GM12878 (cell line): Measurements from ENCODE around the gene ELAVL4. TPM values are rescaled to one million over a fixed set of nuclear protein-coding genes. Genes with fewer than 3 reads are reported as not detected.
"Not testable (repeated sequence)": the region's sequence is repeated elsewhere in the genome, so short reads cannot be mapped to it uniquely, and the experiment has no call there.

Experiments
- ATAC-seq: fragments of 200-7000 bp; cut with Tn5 transposase; 3 replicates; pipeline ENCODE4 v1.9.1; 2020; ENCODE audit warnings: mild to moderate bottlenecking, moderate library complexity
- BruUV-seq: library from RNA; stranded (reverse); fragments of 400-500 nt; replicated peaks from 2 replicates; lab custom pipeline; 2021; lab: Mats Ljungman, UMichigan
- CTCF ChIA-PET: fragments of 300-600 bp; sonication (Branson Sonifier 250); formaldehyde crosslinking; extraction: SDS; loops from one replicate; lab custom pipeline; 2021; ENCODE audit warnings: inconsistent platforms; lab: Yijun Ruan, JAX
- POLR2A ChIA-PET: fragments of 350-600 bp; formaldehyde crosslinking; extraction: SDS; loops from one replicate; lab custom pipeline; 2021; ENCODE audit warnings: inconsistent platforms; lab: Charles Lee
- RAD21 ChIA-PET: fragments of 300-600 bp; sonication (Branson Sonifier 250); formaldehyde crosslinking; loops from one replicate; lab custom pipeline; 2023; ENCODE audit warnings: antibody characterized with exemption; ENCODE audit not compliant: unreplicated experiment; lab: Charles Lee
- SMC1A ChIA-PET: fragments of 300-600 bp; sonication (Branson Sonifier 250); formaldehyde crosslinking; loops from one replicate; lab custom pipeline; 2023; ENCODE audit not compliant: unreplicated experiment, uncharacterized antibody; lab: Charles Lee
- DNase-seq: peaks from one replicate; pipeline ENCODE4 v3.0.0-alpha.2; 2011; ENCODE audit warnings: low read depth, low spot score
- FAIRE-seq: peaks from 3 replicates; lab custom pipeline; 2011; peaks lifted over from hg19 to GRCh38; lab: Jason Lieb, UNC
- H2AFZ ChIP-seq: 2 replicates; pipeline ENCODE4 v1.6.0; 2011; ENCODE audit warnings: low read depth, low read length, control low read depth; ENCODE audit not compliant: control insufficient read depth
- H3K27ac ChIP-seq: 2 replicates; pipeline ENCODE4 v1.5.1; 2011; ENCODE audit warnings: control low read depth; ENCODE audit not compliant: control insufficient read depth, insufficient read depth
- H3K27me3 ChIP-seq, 2 experiments: replicated peaks in 1 of 2; 2 replicates each; pipeline versions ENCODE4 v1.6.0 to v1.6.1; 2011; ENCODE audit warnings: low read length in 1 of 2; ENCODE audit not compliant: control insufficient read depth in 2 of 2, insufficient read depth in 2 of 2
- H3K36me3 ChIP-seq, 2 experiments: 2 replicates each; pipeline ENCODE4 v1.5.1; 2011; ENCODE audit warnings: low read length in 1 of 2; ENCODE audit not compliant: control insufficient read depth in 2 of 2, insufficient read depth in 2 of 2
- H3K4me1 ChIP-seq: 2 replicates; pipeline ENCODE4 v1.6.1; 2011; ENCODE audit warnings: mild to moderate bottlenecking, low read length, moderate library complexity, mixed read lengths; ENCODE audit not compliant: control insufficient read depth, insufficient read depth
- H3K4me2 ChIP-seq: 2 replicates; pipeline ENCODE4 v1.6.0; 2011; ENCODE audit warnings: control low read depth; ENCODE audit not compliant: control insufficient read depth, insufficient read depth
- H3K4me3 ChIP-seq: fragments of 200-600 bp; sonication (generic); 2 replicates; pipeline ENCODE4 v1.5.1; 2016
- H3K79me2 ChIP-seq: 2 replicates; pipeline ENCODE4 v1.6.0; 2011; ENCODE audit warnings: low read length; ENCODE audit not compliant: control insufficient read depth, insufficient read depth
- H3K9ac ChIP-seq: 2 replicates; pipeline ENCODE4 v1.8.0; 2011; ENCODE audit warnings: low read length, control low read depth, mixed read lengths; ENCODE audit not compliant: control insufficient read depth, insufficient read depth
- H3K9me3 ChIP-seq: replicated peaks from 3 replicates; pipeline ENCODE4 v1.5.1; 2011; ENCODE audit warnings: mild to moderate bottlenecking, low read length; ENCODE audit not compliant: control insufficient read depth, insufficient read depth
- H4K20me1 ChIP-seq: 2 replicates; pipeline ENCODE4 v1.6.0; 2011; ENCODE audit not compliant: control insufficient read depth, insufficient read depth
- ATF7 ChIP-seq: fragments of 450-650 bp; IDR thresholded peaks from 2 replicates; pipeline ENCODE4 v1.6.1; 2016; ENCODE audit warnings: low read depth, mild to moderate bottlenecking
- BHLHE40 ChIP-seq, 2 experiments: fragments of 450-650 bp in 1 of 2; IDR thresholded peaks; 2 replicates each; pipeline ENCODE4 v1.6.1; 2011 to 2017; ENCODE audit warnings: low read depth in 2 of 2, borderline replicate concordance in 1 of 2, improper control_type of control experiment in 1 of 2, low read length in 1 of 2, mild to moderate bottlenecking in 1 of 2
- FOXK2 ChIP-seq: fragments of 450-650 bp; IDR thresholded peaks from 2 replicates; pipeline ENCODE4 v1.6.1; 2017; ENCODE audit warnings: mild to moderate bottlenecking, moderate library complexity
- MTA2 ChIP-seq: fragments of 450-650 bp; IDR thresholded peaks from 2 replicates; pipeline ENCODE4 v1.6.1; 2016; ENCODE audit warnings: low read depth, mild to moderate bottlenecking, moderate library complexity
- NFYA ChIP-seq: IDR thresholded peaks from 2 replicates; pipeline ENCODE4 v1.6.1; 2011; ENCODE audit warnings: low read depth, mild to moderate bottlenecking, low read length, improper control_type of control experiment, borderline replicate concordance
- NFYB ChIP-seq: IDR thresholded peaks from 2 replicates; pipeline ENCODE4 v1.6.1; 2011; ENCODE audit warnings: low read depth, mild to moderate bottlenecking, low read length, improper control_type of control experiment, moderate library complexity; ENCODE audit not compliant: insufficient read depth
- NRF1 ChIP-seq: conservative IDR thresholded peaks from 2 replicates; pipeline ENCODE4 v1.6.1; 2011; ENCODE audit warnings: mild to moderate bottlenecking, low read depth, low read length, improper control_type of control experiment
- SIN3A ChIP-seq: IDR thresholded peaks from 2 replicates; pipeline ENCODE4 v1.6.1; 2012; ENCODE audit warnings: low read depth, low read length, improper control_type of control experiment
- SP1 ChIP-seq: IDR thresholded peaks from one replicate; pipeline ENCODE4 v1.6.1; 2011; ENCODE audit warnings: low read depth, low read length
- TCF12 ChIP-seq: IDR thresholded peaks from 2 replicates; pipeline ENCODE4 v1.6.1; 2011; ENCODE audit warnings: low read depth, mild to moderate bottlenecking, low read length
- TCF7 ChIP-seq: IDR thresholded peaks from 2 replicates; pipeline ENCODE4 v1.6.1; 2014; ENCODE audit warnings: antibody characterized with exemption, borderline replicate concordance
- ZNF687 ChIP-seq: fragments of 450-650 bp; IDR thresholded peaks from 2 replicates; pipeline ENCODE4 v1.6.1; 2017; ENCODE audit warnings: mild to moderate bottlenecking, moderate library complexity
- WGBS: methylation state at CpG from one replicate; pipeline ENCODE4 v1.1.6; 2016; ENCODE audit warnings: low lambda C conversion rate; ENCODE audit not compliant: insufficient replicate concordance, insufficient coverage; ENCODE audit errors: missing lambda C conversion rate; 5-methylcytosine and 5-hydroxymethylcytosine counted together
- in situ Hi-C: fragments of 300-500 bp; cut with MboI; formaldehyde crosslinking; loops from 9 replicates; pipeline ENCODE4 v1.14.3; 2018; ENCODE audit warnings: mixed read lengths
- intact Hi-C: fragments of 100-400 bp; cut with micrococcal nuclease; formaldehyde crosslinking; loops from one replicate; pipeline ENCODE4 v1.14.2; 2022; ENCODE audit not compliant: unreplicated experiment
- polyA plus RNA-seq, 11 experiments: library from polyadenylated mRNA; depleted of rRNA in 4 of 11; unstranded in 6 of 11; stranded (reverse) in 5 of 11; fragments of >200 nt; fragmentation: Nextera tagmentation in 4 of 11; fragmentation: Illumina TruSeq in 1 of 11; extraction: Ambion mirVana in 4 of 11; extraction: Trizol in 1 of 11; gene quantifications; 1 replicate in 1 of 11; 2 replicates in 10 of 11; pipeline versions ENCODE4 v1.2.1 to v1.2.3, GENCODE V29; 2011 to 2016; ENCODE audit warnings: inconsistent platforms in 2 of 11, missing spikeins in 2 of 11, low read depth in 1 of 11
- total RNA-seq, 4 experiments: library from RNA; depleted of rRNA in 3 of 4; stranded (reverse); fragments of >200 nt in 3 of 4; fragmentation: Illumina TruSeq in 1 of 4; extraction: Trizol in 1 of 4; gene quantifications; 2 replicates each; pipeline versions ENCODE4 v1.2.1 to v1.2.3, GENCODE V29; 2013 to 2021

ELAVL4 gene
- total and polyA plus RNA-seq, 10 of the 15 experiments (the other 5 are each of a cell fraction or from before 2014, with no cell fraction given) = 0.10 to 0.53 (median 0.17) TPM; not detected in 6

- H3K9me3 ChIP-seq, BruUV-seq, SMC1A ChIA-PET, H3K27ac ChIP-seq, H3K9ac ChIP-seq, H3K4me1 ChIP-seq, in situ Hi-C loops, H3K36me3 ChIP-seq, H3K4me2 ChIP-seq, DNase-seq, FAIRE-seq, intact Hi-C loops, H3K79me2 ChIP-seq, H3K27me3 ChIP-seq, H3K4me3 ChIP-seq, RAD21 ChIA-PET, H2AFZ ChIP-seq, POLR2A ChIA-PET, CTCF ChIA-PET, H4K20me1 ChIP-seq, ATAC-seq: not testable (repeated sequence)
- WGBS = 0% methylated on average over 1 of the region's 1 CpG
Observed at GRCh38 chr1:50166351-50166750, 57.6 kb downstream of the ELAVL4 start.

GRCh38 chr1:50172299-50172698, 63.6 kb downstream of the ELAVL4 start:
- RAD21 ChIA-PET = no interaction called here
- Histone ChIP-seq H3K27me3 (no peaks in the 10 kb centered on the region; a peak in 1 of 4 replicates), H2AFZ (no peak overlapping the region), H3K4me3 (no peak overlapping the region), H3K4me2 (no peak overlapping the region), H4K20me1 (no peaks in the 10 kb centered on the region), H3K4me1 (no peaks in the 10 kb centered on the region), H3K27ac (no peak overlapping the region), H3K36me3 (no peaks in the 10 kb centered on the region), H3K79me2 (no peaks in the 10 kb centered on the region), H3K9me3 (no peaks in the 10 kb centered on the region), H3K9ac (no peak overlapping the region)
- CTCF ChIA-PET = no interaction called here
- intact Hi-C loops (no loop called here), in situ Hi-C loops (no loop called here)
- DNase-seq (no peak), ATAC-seq (no peak), FAIRE-seq (no peak)
- SMC1A ChIA-PET = interaction anchor here (1.2 to 2.1 kb wide), 2 partner anchors 10 to 50 kb away, joined by 4 read pairs; no protein-coding TSS in a partner anchor
- BruUV-seq = no TSS peak
- 48% methylated on average over 1 of the region's 1 CpG for WGBS
- POLR2A ChIA-PET = no interaction called here
- TF ChIP-seq MTA2 (no peak), ATF7 (no peak), SP1 (no peak), FOXK2 (no peak), TCF12 (no peak), NRF1 (no peak), SIN3A (no peak), BHLHE40 (IDR thresholded peaks at IDR 0.05; ENCODE audit: borderline replicate concordance in 1 of 2, low read depth in 2 of 2, low read length in 1 of 2) (no peak), NFYA (no peak), NFYB (no peak), TCF7 (no peak), ZNF687 (no peak)
